ENCODE measurements around the gene DMAC1.

The DMAC1 gene

DNA sequence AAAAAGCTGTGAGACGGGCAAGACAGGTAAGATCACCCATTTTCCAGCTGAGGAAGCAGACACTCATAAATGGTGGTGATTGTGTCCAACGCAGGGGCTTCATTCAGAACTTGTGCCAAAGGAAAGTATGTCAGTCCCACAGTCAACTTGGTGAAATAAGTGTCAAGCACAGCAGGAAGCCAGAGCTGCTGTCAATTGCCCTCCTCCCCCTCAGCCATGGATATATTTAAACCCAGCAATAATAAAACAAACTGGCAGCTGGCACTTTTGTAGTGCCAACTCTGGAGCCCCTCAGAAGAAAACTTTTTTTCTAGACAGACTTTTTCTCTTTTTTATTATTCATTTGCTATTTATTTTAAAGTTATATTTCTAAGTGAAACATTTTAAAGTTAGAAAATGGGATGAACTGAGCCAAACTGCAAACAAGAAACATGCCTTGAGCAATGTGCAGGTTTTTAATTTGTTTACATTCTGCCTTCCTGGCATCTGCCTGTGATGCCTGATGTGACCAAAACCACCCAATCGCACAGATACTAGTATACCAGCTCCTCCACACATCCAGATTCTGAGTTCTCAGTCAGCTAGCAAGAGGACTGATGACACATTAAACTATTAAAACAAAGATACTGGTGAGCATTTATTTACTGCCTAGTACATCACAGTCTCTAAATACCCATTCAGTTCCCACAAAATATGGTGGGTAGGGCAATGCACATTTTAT is 17.0 kb downstream of the DMAC1 start:
- no peak for DNase-seq

DNA sequence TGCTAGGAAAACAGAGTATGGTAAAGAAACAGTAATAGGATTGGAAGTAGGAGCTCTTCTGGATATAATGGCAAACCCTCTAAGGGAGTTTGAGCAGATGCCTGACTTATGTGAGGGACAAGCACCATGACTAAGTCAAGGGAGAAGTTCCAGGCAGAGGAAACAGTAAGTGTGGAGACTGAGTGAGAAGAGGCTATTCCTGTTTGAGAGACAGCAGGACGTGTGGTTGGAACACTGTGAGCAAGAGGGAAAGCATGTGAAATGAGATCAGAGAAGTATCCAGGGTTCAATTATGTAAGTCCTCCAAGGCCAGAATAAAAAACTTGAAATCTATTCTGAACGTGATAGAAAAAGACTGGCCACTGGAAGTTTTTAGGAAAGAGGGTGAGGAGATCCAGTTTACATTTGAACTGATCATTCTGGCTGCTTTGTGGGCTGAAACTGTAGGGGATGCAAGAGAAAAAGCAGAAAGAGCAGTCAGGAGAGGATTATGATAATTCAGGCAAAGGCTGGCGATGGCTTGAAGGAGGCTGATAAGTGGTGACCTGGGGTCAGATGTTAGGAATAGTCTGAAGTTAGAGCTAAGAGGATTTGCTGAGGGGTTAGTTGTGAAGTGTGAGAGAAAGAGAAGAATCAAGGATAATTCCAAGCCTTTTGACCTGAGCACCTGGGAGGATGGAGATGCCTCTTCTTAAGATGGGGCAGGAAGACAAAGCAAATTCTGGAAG is 19.2 kb downstream of the DMAC1 start:
- no peak for DNase-seq

DNA sequence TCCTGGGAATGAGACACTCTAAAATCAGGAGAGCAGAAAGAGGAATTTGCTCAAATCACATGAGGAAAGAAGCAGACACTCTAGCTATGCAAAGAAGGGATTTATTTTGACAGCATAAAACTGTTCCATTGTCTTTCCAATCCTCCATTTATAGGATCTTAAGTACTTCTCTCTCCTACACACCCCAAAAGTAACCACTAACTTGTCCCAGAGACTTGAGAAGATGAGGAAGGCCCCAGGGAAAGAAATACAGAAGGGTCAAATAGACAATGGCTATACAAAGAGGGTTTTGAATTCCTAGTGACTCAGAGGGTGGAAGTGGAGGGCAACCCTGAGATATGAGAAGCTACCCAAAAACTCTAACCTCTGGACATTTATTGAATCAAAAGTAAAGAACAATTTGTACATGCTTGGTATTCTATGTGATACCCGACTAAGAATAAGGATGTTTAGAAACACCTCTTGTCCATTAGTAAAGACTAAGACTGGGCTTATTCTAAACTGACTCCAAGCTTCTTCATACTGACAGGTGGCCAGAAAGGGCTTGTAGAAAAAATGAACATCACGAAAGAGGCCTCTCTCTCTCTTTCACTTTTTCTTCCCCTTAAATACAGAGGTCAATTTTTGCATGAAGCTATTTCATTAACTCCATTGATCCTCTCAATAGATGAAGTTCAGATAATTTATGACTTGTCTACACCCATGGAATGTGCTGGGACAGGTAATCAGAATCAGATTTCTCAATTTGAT is 20.6 kb downstream of the DMAC1 start:
- DNase-seq: no peak

DNA sequence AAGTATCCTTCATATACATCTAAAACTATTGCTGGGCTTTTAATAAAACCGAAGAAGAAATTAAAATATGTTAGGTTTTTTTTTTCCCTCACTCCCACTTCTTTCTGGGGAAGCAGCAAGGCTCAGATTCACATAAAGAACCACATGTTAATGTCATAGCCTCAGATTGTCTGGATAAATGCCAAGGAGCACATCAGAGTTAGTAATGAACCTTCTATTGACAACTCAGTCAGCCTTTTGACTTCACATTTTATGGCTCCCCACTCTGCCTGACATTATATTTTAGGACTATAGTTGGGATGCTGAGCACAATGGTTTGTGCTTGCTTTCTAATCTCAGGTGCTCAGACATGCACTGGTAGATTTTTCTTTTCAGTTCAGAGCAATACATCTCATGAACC is 21.8 kb downstream of the DMAC1 start:
- no peak for DNase-seq

DNA sequence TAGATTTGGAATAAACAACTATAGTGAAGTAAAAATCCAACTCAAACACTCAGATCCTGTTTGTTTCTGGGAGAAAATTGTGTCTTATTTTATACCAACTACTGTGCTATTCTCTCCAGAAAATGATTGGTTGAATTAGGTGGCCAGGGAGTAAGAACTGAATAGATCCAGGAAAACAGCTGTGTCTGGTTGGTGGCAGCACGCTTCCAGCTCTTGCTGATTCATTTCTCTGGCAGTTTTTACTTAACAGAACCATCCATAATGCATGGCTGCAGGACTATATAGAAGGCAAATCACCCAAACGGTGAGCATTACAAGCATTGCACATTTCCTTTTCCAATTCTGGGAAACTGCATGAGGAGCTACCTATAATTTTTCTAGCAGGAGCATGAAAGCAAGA is 29.5 kb downstream of the DMAC1 start:
- DNase-seq: no peak

DNA sequence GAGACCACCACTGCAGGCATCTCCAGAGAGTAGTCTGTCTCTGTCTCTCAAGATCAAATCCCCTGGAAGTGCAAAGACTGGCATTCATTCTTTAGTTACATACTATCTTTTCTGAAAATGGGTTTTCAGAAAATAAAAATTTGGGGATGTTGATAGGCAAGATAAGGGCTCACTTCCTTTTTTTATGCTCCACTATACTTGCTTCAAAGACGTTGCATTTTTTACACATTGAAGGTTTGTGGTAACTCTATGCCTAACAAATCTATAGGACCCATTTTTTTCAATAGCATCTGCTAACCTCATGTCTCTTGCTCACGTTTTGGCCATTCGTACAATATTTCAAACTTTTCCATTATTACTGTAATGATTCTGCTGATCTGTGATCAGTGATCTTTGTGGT is 37.0 kb downstream of the DMAC1 start:
- no peak for DNase-seq

DNA sequence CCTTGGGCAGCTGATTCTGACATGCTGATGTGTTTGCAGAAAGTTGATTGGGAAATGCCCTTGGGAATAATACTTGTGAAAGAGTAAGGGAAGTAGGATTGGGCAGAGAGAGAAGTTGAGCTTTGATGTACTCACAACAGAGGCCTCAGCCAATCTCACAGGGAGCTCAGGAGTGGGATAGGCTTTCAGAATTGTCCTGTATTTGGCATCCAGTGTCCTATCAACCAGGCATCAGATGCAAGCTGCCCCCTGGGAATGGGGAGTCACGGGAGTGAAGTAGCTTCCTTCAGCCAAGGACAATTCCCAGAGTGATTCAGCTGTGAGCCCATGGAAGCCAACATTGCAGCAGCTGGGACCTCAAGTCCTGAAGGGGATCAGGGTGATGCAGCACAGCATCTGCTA is 39.6 kb downstream of the DMAC1 start:
- no peak for DNase-seq

DNA sequence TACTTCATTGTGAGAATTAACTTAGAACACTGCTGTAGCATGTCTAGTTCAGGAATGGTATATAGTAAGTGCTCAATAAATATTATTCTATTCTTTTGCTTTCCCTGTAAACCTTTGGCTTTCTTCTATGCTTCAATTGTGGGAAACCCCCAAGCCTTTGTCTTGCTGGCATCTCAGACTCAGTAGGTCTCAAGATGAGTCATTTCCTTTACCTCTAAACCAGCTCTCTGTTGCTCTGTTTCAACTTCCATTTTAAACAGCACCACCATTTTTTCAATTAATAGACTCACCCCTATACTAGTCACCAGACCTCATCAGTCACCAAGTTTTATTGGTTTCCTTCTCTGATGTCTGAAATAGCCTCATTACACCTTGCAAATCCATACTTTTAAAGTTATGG is 43.5 kb downstream of the DMAC1 start:
- no peak for DNase-seq

DNA sequence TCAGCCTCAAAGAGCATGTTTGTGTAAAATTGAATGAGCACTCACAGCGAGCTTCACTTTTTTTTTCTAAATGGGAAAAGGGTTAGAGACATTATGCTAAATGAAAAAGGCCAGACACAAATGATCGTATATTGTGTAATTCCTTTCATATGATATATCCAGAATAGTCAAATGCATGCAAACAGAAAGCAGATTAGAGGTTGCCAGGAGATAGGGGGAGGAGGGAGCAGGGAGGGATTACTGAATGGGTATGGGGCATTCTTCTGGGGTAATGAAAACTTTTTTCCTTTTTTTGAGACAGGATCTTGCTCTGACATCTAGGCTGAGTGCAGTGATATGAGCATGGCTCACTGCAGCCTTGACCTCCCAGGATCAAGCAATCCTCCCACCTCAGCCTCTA is 47.1 kb downstream of the DMAC1 start:
- no peak for DNase-seq

Data from CD4-positive, alpha-beta T cell treated with Interleukin-6 for 4 hours (primary cell).